Activated CD8-positive, alpha-beta memory T cell treated with anti-CD3 and anti-CD28 coated beads for 48 hours (primary cell): Measurements from ENCODE around the gene STYXL2.

ENCODE experiments used
- DNase-seq, 3 experiments: peaks; one replicate each; pipeline ENCODE4 v3.0.0-alpha.2; 2020; ENCODE audit warnings: low read depth in 2 of 3, low spot score in 2 of 3

STYXL2 gene

DNA sequence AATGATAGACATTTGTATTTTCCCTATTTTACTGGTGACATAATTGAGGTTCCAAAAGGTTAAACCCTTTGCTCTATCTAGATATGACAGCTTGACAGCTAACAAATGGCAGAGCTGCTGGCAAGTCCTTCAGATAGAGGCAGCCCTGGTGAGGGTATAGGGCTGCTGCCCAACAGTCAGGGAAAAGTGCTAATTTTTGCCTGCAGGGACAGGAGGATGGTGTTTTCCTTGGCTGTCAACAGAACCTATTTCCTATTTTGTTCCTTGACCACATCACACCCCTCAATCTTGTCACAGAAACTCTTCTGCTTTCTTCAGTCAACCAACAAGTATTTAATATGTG, 16.0 kb upstream of the STYXL2 start:
- no peak for DNase-seq

DNA sequence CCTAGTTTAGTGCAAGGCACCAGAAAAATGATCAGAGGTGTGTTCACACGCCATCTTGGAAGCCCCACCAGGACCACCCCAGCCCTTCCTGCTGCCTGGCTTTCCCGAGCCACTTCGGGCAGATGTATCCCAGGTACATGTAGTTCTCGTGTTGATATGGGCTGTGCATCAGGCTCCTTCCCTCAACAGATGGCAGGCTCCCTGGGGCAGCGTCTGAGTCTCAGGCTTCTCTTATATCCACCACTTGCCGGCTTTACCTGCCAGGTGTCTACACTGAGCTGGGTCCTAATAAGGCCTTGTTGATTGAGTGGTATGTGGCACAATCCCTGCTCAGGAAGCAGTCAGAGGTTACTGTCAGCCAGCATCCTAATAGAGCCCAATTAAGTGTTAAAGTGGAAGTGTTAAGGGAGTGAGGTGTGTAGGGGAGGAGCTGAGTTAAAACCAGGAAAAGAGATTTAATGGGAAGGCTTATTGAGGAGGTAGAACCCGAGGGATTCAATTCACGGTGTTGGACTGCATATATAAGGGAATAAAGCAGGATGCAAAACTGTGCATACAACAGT, 12.2 kb upstream of the STYXL2 start:
- DNase-seq = no peak

DNA sequence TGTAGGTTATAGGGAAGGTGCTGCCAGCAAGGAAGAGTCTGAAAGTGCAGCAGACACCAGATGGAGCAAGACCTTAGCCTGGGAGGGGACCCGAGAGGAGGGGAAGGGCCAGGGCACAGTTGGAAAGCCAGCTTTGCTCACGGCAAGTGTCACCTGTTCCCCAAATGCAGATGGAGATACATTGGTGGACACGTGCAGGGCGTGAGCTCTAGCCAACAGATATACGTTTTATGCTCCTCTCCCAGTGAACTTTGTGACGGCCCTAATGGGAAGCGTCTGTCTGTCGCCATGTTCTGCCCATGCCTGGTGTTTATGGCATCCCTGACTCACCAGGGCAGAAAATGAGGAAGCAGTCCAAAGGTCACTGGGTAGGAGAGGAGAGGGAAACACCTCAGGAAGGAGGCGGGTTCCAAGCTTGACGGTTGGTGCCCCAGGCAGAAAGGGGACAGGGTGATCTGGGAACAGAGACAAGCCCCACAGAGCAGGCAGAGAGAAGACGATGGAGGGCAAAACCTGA, 11.3 kb upstream of the STYXL2 start:
- DNase-seq = no peak

DNA sequence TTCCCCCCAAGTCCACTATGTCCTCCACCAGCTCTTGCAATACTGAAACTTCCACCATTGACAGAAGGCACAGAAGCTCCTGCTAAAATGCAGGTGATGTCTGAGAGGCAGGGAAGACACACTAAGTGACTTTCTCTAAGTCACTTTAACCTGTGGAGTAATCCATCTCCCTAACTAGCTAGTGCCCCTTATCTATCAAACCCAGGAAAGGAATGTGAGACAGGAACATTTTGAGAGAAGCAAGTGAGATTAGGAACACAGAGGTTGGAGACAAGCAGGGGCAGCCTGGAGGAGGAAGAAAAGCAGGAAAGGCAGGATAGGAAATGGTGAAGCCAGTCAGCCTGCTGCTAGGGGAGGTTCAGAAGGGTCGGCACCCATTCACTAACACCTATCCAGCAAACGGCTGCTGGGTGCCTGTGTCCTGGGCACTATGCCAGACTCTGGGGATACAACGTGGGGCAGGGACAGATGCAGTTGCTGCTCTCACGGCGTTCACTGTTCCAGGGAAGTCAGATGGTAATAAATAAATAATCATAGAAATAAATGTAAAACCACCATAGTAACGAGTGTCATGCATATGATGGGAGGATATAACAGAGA, 10.7 kb upstream of the STYXL2 start:
- DNase-seq = no peak

DNA sequence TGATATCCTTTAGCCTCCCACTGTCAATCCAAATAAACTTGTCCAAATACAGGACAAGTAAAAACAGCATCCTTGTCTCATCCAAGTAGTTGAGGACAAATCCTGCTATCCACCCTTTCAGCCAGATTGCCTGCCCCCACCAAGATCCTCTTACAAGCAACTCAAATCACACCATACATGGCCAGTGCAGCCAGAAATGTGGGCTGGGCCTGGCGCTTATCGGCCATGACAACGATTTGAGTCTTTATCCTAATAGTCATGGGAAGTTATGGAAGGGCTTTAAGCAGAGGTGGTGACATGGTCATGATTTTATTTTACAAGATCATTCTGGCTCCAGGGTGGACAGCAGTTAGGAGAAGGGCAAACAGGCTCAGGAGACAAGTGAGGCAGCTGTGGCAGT, 10.0 kb upstream of the STYXL2 start:
- DNase-seq = no peak

DNA sequence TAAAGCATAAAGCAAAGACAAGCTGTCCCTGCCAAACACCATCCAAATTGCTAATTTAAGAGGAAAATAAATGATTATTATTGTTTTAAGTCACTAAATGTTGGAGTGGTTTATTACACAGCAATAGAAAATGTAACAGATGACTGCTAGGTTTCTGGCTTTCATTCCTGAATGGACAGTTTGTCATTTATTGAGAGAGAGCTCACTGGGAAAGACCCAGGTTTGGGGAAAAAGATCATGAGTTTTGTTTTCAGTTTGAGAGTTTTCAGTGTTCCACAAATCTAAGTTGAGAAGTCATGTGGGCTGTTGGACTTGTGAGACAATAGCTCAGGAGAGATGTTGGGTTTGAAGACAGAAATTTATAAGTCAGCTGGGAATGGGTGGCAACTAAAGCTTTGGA, 9.1 kb upstream of the STYXL2 start:
- no peak for DNase-seq

DNA sequence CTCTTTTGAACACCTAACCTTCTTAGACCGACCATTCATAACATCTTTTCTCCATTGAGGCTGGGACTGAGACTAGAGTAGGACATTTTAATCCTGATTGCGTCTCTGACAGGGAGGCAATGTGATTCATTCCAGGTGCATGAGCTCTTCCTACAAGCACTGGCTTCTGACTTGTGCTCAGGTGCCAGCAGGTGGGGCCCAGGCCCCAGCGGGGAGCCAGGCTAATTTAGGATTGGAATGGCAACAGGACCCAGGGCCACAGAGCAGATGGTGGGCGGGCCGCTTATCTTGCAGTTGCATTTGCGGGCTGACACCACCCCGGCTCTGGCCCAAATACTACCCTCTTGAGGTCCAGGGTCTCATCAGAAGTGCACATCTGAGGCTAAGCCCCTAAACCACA, 7.8 kb upstream of the STYXL2 start:
- no peak for DNase-seq

DNA sequence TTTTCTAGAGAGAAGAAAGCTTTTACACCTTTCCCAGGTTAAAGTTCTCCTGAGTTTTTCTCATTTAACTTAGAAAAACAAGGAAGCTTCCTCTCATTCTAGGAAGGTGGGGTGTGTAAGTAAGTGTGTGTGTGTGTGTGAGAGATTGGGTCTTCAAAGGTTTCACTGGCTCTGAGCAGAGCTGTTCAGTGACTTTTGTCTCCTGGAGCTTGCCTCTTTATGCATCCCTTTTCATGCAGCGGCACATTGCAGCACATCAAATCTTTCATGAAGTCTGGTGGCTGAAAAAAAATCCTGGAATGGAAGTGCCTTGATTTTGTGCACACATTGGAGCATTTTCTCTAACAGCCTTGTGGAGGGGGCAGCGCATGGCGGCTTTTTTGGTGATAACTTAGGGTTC, 7.1 kb upstream of the STYXL2 start:
- no peak for DNase-seq

DNA sequence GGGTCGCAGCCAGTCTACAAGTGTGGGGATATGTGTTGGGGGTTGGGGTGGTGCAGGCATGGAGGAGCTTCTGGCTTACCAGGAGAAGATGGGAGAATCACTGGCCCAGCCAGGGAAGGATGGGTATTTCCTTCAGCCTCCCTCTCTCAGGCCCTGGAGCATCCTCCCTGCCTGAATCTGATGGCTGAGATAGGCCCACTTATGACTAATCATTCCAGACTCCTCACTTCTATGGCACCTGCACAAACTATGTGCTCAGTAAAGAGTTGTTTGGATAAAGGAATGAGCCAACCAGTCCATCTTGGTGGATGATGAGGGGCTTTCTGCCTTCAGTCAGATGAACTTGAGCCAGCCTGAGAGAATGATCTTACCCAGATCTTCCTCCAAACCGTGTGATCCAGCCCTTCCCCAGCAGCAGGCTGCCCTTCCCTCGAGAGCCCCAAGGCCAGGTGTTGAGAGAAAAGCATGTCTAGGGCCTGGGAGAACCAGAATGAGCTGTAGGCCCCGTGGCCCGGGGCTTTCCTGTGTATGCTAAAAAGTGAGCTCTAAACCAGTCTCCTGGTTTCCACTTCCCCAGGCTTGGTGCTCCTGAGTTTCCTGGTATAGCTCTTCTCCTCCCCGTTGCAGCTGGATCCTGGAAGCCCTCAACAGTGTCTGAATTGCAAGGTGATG, 5.0 kb upstream of the STYXL2 start:
- no peak for DNase-seq

DNA sequence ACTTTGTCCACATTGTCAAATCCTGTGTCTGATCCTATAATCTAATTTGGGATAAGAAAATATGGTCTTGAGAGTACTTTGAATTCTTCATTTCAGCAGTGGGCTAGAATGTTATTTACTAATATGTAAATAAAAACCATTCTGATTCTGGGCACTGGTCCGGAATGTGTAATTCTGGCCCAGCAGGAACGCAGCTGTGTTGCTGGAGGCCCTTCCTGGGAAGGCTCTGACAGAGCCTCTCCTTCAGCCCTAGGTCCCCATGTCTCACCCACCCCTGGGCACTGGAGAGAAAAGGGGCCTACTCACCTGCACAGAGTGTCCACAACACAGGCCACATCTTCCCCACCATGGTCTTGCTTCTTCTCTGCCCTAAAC, 3.9 kb upstream of the STYXL2 start:
- no peak for DNase-seq

DNA sequence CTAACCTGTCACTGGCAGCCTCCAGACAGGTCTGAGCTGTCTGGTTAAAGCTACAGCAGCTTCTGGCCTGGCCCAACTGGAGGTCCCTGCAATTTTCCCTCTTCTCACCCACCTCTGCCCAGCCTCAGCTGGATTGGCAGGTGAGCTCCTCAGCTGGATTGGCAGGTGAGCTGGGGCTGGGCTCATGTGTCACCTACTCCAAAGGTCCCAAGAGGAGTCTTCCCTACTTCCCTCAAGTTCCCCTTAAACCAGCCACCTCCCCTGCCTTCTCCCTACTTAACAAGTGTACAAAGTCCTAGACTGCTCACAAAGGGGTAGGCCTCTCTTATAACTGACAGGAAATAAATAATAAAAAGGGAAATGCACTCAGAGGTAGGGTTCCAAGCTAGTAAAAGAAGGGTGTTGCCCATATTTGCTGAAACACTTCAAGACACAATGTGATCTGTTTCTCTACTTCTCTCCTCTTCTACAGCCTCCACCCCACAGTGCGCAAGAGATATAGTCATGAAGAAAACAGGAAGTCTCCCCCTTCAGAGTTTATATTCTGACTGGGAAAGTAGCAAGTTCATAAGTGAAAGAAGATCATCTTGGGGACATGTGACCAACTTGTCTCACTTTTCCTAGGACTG, 3.4 kb upstream of the STYXL2 start, which contains the start of gene GPA33:
TSS of gene GPA33 (minus strand) at position 64 of the 629 bp plus-strand sequence. CDS start 90 bp downstream, outside the sequence.
- DNase-seq = no peak

DNA sequence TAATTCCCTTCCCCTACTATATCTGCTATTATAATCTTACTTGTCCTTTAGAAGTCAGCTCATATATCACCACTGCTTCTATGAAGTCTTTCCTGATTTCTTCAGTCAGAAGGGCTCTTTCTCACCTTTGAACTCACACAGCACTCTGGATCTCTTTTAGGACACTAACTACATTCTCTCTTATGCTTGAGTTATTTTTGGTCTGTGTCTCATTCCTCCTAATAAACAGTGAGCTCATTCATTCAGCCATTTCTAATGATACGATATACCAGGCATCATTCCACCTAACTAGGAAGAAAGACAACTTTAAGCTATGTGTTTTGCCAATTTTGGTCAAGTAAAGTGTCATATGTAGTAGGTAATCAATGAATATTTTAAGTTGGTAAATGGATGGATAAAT, 1.2 kb upstream of the STYXL2 start:
- no peak for DNase-seq

DNA sequence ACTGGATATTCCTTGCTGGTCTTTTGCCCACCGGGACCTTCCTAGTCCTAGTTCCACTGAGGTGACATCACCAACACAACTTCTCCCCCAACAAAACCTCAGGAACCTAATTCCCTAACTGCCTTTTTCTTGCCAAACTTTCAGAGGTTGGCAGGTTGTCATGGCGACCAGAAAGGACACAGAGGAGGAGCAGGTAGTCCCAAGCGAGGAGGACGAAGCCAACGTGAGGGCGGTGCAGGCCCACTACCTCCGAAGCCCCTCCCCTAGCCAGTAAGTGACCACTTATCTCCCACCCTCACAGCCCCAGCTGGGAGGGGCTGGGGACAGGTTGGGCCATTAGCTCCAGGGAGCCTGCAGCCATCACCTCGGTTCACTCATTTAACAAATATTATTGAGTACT, 815 bp downstream of the STYXL2 start:
- DNase-seq = no peak

DNA sequence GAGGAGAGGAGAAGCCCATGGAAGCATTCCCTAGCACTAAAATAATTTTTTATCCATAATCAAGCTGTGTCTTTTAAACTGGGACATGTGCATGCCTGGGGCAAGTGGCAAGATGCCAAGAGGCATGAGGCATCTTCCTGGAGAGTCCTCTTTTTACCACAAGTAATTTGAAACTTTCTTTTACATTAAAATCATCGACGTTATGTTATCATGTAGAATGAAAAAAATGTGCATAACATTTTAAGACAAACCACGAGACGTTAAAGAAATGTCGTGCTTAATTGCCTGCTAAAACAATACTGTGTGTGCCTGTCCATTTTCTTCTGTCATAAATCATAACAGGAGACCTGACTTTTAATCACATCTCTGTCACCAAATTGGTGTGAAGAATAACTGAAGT, 1.5 kb downstream of the STYXL2 start:
- no peak for DNase-seq

DNA sequence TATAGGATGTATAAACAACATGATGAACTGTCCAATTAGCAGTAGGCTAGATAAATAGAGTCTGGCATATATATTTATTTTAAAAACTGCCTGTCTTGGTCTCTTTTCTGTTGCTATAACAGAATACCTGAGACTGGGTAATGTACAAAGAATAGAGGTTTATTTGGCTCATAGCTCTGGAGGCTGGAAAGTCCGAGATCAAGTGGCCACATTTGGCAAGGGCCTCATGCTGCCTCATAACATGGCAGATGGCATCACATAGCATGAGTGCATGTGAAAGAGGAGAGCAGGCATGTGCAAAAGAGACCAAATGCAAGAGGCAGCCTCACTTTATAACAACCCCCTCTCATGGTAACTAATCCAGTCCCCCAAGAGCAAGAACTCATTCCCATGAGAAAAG, 6.0 kb downstream of the STYXL2 start:
- DNase-seq = no peak

DNA sequence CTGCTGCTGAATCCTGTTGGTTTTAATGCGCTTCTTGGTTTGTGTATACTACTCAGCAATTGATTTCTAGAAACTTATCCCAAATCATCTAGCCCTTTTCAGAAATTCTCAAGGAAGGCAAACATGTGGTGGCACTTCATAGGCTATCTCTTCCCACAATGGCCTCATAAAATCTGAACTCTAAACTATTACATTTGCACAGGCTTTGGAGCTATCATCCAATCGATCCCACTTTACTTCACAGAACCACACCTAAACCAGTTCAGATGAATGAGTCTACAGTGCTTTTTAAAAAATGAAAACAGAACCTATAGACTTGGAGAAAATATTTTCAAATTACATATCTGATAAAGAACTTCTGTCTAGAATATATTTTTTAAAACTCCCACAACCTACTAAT, 6.9 kb downstream of the STYXL2 start:
- no peak for DNase-seq

DNA sequence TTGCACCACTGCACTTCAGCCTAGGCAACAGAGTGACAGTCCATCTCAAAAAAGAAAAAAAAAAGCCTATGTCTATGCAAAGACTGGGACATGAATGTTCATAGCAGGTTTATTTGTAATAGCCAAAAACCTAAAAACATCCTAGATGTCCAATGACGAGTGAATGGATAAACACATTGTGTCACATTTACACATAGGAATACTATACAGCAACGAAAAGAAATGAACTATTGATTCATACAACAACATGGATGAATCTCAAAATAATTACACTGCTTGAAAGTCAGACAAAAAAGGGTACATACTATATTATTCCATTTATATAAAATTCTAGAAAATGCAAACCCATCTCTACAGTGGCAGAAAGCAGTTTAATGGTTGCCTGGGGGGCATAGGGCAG, 7.9 kb downstream of the STYXL2 start:
- DNase-seq = no peak

DNA sequence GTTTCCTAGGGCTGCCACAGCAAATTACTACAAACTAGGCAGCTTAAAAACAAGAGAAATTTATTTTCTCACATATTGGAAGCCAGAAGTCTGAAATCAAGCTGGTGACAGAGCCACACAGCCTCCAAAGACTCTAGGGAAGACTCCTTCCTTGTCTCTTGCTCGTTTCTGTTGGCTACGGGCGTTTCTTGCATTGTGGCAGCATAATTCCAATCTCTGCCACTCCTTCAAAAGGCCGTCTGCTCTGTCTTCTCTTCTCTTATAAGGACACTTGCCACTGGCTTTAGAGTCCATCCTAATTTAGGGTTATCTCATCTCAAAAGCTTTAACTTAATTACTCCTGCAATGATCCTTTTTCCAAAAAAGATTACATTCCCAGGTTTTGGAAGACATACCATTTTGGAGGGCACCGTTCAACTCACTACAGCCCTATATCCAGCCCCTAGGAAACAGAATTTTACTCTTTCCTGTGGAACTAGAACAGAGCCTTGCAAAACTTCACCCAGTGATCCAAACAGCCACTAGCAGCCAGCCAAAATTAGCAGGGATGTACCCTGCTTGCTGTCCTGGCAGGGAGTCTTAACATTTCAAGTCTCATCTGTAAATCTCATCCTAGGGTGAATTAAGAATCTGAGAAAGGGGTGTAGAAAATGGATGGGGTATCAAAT, 9.2 kb downstream of the STYXL2 start:
- no peak for DNase-seq

DNA sequence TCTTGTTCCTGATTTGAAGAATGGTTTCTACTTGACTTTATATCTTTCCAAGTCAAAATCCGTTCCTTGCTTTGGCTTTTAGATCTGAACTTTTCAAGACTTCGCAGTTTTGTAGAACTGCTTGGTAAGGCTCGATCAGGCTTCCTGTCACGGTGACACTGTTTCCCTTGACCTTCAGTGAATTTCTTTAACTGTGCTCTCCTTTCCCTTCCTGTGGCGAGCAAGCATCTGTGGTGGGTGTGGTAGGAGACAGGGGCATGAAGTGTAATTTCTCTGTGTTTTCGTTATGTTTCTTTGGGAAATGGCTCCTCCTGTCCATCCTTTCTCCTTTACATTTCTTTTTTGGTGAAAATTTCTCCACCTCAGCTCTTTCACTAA, 10.4 kb downstream of the STYXL2 start:
- DNase-seq = no peak

DNA sequence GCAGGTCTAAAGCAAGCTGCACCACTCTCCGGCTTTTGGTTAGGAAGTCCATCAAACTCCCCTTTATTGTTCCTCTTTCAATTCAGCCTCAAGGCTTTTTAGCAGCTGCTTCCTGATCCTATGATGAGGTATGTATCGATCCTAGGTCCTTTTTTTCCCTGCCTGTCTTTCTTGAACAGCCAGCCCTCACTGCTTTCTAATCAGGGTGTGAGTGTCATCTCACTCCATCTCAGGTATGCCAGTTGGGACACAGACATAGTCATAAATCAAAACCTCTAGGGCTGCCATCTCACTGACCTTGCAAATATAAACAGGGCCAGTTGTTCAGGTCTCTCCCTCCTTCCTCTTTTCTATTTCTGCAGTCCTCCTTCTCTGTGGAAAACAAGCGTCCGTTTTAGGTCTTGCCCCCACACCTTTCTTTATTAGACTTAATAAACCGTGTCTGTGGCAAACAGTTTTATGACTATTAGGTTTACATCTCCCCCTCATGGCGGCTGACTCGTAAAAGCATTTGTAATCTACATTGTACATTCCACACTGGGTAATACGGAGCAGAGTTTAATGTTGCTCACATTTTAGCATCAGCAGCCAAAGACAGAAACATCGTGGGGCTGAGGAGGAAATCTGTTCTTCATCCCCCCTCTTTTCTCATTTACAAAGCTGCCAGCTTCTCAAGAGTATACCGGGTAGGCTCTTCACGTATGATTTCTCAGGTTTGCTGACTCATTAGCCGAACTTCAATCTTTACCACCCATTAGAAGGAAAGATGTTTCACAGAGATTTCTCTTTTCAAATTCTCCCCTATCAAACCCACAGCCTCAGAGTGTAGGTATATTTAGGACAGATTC, 11.6 kb downstream of the STYXL2 start:
- no peak for DNase-seq

DNA sequence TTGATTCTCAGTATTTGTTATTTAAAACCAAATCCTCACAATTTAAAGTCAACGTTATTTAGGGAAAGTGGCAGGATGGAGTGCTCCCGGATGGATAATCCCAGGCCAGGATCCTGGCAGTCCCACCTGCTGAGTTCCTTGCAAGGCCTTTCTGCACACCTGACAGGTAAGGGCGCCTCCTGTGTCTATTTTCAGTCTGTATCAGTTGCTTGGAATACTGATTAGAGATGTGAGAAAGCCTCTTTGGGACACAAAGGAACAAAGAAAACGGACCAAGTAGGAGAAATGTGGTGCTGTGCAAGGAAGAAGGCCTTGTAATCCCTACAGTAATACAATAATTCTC, 12.2 kb downstream of the STYXL2 start:
- no peak for DNase-seq
